Measurements from ENCODE around the gene DCC. TPM values are rescaled to one million over a fixed set of nuclear protein-coding genes. Genes with fewer than 3 reads are reported as not detected.

The DCC gene
- total RNA-seq, 1 experiment from 2014 or later: 0.39 TPM

DNA sequence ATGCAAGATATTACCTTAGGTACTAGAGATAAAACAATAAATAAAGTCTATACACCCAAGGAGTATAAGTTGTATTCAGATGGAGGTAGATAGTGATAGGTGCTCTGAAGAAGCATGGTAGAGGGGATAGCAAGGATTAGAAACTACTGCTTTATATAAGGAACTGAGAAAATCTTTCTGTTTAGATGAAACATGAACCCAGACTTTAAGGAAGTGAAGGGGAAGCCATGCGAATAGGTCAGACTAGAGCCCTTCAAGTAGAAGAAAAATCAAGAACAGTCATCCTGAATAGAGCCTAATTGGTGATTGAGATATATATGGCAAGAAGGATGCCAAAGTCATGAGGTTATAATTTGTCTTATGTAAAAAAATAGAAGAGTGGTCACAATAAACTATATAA, 984.4 kb downstream of the DCC start:
- Mint-ChIP-seq H3K36me3 (ENCODE audit: insufficient read depth, unreplicated experiment) (no peaks in the 10 kb centered on the region), H3K9me3 (ENCODE audit: unreplicated experiment) (no peaks in the 10 kb centered on the region), H3K27ac (ENCODE audit: unreplicated experiment) (no peak overlapping the region), H3K4me3 (ENCODE audit: unreplicated experiment) (no peak overlapping the region), H3K27me3 (ENCODE audit: insufficient read depth, unreplicated experiment) (no peaks in the 10 kb centered on the region), H3K4me1 (ENCODE audit: low read depth, unreplicated experiment) (no peaks in the 10 kb centered on the region)
- intact Hi-C loops (cut with micrococcal nuclease; ENCODE audit: unreplicated experiment): no loop called here
- H3K4me1 ChIP-seq: no peaks in the 10 kb centered on the region
- no peak overlapping the region for H3K4me3 ChIP-seq (ENCODE audit: low read depth, low read length)
- TF ChIP-seq, protein P1, sequence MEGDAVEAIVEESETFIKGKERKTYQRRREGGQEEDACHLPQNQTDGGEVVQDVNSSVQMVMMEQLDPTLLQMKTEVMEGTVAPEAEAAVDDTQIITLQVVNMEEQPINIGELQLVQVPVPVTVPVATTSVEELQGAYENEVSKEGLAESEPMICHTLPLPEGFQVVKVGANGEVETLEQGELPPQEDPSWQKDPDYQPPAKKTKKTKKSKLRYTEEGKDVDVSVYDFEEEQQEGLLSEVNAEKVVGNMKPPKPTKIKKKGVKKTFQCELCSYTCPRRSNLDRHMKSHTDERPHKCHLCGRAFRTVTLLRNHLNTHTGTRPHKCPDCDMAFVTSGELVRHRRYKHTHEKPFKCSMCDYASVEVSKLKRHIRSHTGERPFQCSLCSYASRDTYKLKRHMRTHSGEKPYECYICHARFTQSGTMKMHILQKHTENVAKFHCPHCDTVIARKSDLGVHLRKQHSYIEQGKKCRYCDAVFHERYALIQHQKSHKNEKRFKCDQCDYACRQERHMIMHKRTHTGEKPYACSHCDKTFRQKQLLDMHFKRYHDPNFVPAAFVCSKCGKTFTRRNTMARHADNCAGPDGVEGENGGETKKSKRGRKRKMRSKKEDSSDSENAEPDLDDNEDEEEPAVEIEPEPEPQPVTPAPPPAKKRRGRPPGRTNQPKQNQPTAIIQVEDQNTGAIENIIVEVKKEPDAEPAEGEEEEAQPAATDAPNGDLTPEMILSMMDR (IDR thresholded peaks at IDR 0.05; ENCODE audit: insufficient read depth in 1 of 2, low read depth in 1 of 2, low read length in 1 of 2, severe bottlenecking in 1 of 2, unreplicated experiment in 1 of 2): no peak
- ChIA-PET POLR2A (no interaction called here), CTCF (no interaction called here)
- no peaks in the 10 kb centered on the region for H3K36me3 ChIP-seq (ENCODE audit: control insufficient read depth, insufficient read depth, low read length)
- DNase-seq: no peak
- H3K9me3 ChIP-seq: no peaks in the 10 kb centered on the region
- BruUV-seq (replicated peaks): no TSS peak
- no peaks in the 10 kb centered on the region for H3K27me3 ChIP-seq (replicated peaks; ENCODE audit: control insufficient read depth, insufficient read depth, low read length)

DNA sequence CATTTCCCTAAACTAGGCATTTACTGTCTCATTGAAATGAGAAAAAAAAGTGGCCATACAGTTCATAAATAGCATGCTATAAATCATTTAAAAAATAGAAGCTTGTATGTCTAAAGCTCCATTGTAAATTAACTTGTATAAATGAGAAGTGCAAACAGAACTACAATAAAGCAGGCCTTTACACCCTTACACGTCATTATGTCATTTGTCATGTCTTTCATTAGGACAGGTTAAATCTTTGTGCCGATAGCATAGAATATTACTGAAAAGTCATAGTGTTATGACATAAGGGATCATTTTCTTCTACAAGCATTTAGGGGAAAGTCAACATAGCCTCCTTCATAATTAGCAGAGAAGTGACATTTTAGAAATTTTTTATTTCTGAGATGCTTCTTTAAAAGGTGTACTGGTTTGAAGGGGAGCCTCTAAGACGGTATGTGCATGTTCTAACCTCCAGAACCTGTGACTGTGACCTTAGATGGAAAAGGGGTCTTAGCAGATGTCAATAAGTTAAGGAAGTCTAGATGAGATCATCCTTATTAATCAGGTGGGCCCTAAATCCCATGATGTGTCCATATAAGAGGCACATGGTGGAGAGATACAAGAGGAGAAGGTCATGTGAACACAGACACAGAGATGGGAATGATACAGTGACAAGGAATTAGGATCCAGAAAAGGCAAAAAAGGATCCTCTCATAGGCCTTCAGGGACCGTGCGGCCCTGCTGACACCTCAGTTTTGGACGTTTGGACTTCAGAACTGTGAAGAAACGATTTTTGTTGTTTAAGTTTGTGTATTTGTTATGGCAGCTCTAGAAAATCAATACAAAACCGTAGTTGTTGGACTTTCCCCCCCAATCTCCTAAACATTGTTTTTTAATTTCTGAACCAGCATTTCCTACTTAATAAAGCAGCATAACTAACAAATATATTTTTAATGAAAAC, 1020.8 kb downstream of the DCC start:
- no peaks in the 10 kb centered on the region for H3K9me3 Mint-ChIP-seq (ENCODE audit: unreplicated experiment)
- Histone ChIP-seq H3K4me1 (no peaks in the 10 kb centered on the region), H3K27me3 (replicated peaks; ENCODE audit: control insufficient read depth, insufficient read depth, low read length) (no peaks in the 10 kb centered on the region), H3K36me3 (ENCODE audit: control insufficient read depth, insufficient read depth, low read length) (no peaks in the 10 kb centered on the region), H3K4me3 (ENCODE audit: low read depth, low read length) (no peak overlapping the region), H3K9me3 (no peaks in the 10 kb centered on the region)
- intact Hi-C loops (cut with micrococcal nuclease; ENCODE audit: unreplicated experiment): no loop called here
- ChIA-PET POLR2A (no interaction called here), CTCF (no interaction called here)
- H3K36me3 Mint-ChIP-seq (ENCODE audit: insufficient read depth, unreplicated experiment): no peaks in the 10 kb centered on the region
- H3K27me3 Mint-ChIP-seq (ENCODE audit: insufficient read depth, unreplicated experiment): no peaks in the 10 kb centered on the region
- no TSS peak for BruUV-seq (replicated peaks)
- TF ChIP-seq, protein P1 (IDR thresholded peaks at IDR 0.05; ENCODE audit: insufficient read depth in 1 of 2, low read depth in 1 of 2, low read length in 1 of 2, severe bottlenecking in 1 of 2, unreplicated experiment in 1 of 2): no peak
- H3K27ac Mint-ChIP-seq (ENCODE audit: unreplicated experiment): no peak overlapping the region
- H3K4me3 Mint-ChIP-seq (ENCODE audit: unreplicated experiment): no peak overlapping the region
- no peak for DNase-seq
- no peaks in the 10 kb centered on the region for H3K4me1 Mint-ChIP-seq (ENCODE audit: low read depth, unreplicated experiment)

DNA sequence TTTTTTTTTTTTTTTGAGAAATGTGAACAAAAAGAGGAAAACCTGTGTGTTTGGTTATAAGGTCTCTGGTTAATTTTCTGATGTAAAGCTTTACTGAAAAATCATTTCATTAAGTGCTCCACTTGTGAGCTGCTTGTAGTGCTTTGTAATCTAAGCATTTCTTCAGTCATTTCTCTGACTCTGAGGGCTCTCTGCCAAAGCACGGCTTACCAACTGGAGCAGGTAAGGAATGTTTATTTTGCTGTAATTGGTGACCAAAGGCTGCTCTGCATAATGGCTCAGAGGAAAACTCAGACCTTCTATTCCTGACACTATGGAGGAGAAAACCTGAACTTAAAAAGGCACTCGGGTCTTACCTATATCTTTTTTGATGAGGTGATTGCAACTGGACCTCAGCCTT, 1035.6 kb downstream of the DCC start:
- no peaks in the 10 kb centered on the region for H3K9me3 ChIP-seq
- Mint-ChIP-seq H3K27ac (ENCODE audit: unreplicated experiment) (no peak overlapping the region), H3K27me3 (ENCODE audit: insufficient read depth, unreplicated experiment) (no peaks in the 10 kb centered on the region), H3K36me3 (ENCODE audit: insufficient read depth, unreplicated experiment) (no peaks in the 10 kb centered on the region), H3K4me1 (ENCODE audit: low read depth, unreplicated experiment) (no peaks in the 10 kb centered on the region), H3K4me3 (ENCODE audit: unreplicated experiment) (no peak overlapping the region), H3K9me3 (ENCODE audit: unreplicated experiment) (no peaks in the 10 kb centered on the region)
- no TSS peak for BruUV-seq (replicated peaks)
- no peak for DNase-seq
- TF ChIP-seq, protein P1 (IDR thresholded peaks at IDR 0.05; ENCODE audit: insufficient read depth in 1 of 2, low read depth in 1 of 2, low read length in 1 of 2, severe bottlenecking in 1 of 2, unreplicated experiment in 1 of 2): no peak
- ChIA-PET POLR2A (no interaction called here), CTCF (no interaction called here)
- no peaks in the 10 kb centered on the region for H3K36me3 ChIP-seq (ENCODE audit: control insufficient read depth, insufficient read depth, low read length)
- H3K4me3 ChIP-seq (ENCODE audit: low read depth, low read length): no peak overlapping the region
- intact Hi-C loops (cut with micrococcal nuclease; ENCODE audit: unreplicated experiment): no loop called here
- H3K27me3 ChIP-seq (replicated peaks; ENCODE audit: control insufficient read depth, insufficient read depth, low read length): no peaks in the 10 kb centered on the region
- H3K4me1 ChIP-seq: no peaks in the 10 kb centered on the region

All from Caco-2 (cell line).